Fibroblast of villous mesenchyme (primary cell): ENCODE data around the gene MIPEP. TPM values are rescaled to one million over a fixed set of nuclear protein-coding genes. Genes with fewer than 3 reads are reported as not detected.

ENCODE experiments used
- DNase-seq: peaks from one replicate; pipeline ENCODE4 v3.0.0-alpha.2; 2010; ENCODE audit warnings: low read depth
- H3K4me3 ChIP-seq: 2 replicates; pipeline ENCODE4 v1.5.1; 2011; ENCODE audit warnings: low read depth, mild to moderate bottlenecking, low read length
- CTCF ChIP-seq: IDR thresholded peaks from 2 replicates; pipeline ENCODE4 v1.5.1; 2012; ENCODE audit warnings: low read depth, mild to moderate bottlenecking, low read length; ENCODE audit not compliant: insufficient read depth
- total RNA-seq: library from RNA; depleted of rRNA; stranded (reverse); fragments of >200 nt; gene quantifications from 2 replicates; pipeline ENCODE4 v1.2.3, GENCODE V29; 2012

Gene MIPEP
- total RNA-seq, 1 donor: 38.9 TPM

- TF ChIP-seq CTCF: no peak
- DNase-seq: no peak
- H3K4me3 ChIP-seq: no peak overlapping the region
Observed at GRCh38 chr13:23735329-23735728, 153.9 kb downstream of the MIPEP start.

- DNase-seq: no peak
- TF ChIP-seq CTCF: no peak
- no peak overlapping the region for H3K4me3 ChIP-seq
Observed at GRCh38 chr13:23731709-23732108, 157.5 kb downstream of the MIPEP start.

GRCh38 chr13:23730251-23730650 lies 158.9 kb downstream of the MIPEP start:
- DNase-seq: no peak
- no peak overlapping the region for H3K4me3 ChIP-seq
- no peak for TF ChIP-seq CTCF

GRCh38 chr13:23729531-23729930 lies 159.7 kb downstream of the MIPEP start:
- no peak overlapping the region for H3K4me3 ChIP-seq
- DNase-seq: no peak

GRCh38 chr13:23728807-23729206 lies 160.4 kb downstream of the MIPEP start:
- no peak overlapping the region for H3K4me3 ChIP-seq
- no peak for TF ChIP-seq CTCF
- DNase-seq: no peak

More at GRCh38 chr13:23729531-23729930, 159.7 kb downstream of the MIPEP start:
- no peak for TF ChIP-seq CTCF

GRCh38 chr13:23725922-23726321 lies 163.3 kb downstream of the MIPEP start:
- TF ChIP-seq CTCF: no peak
- H3K4me3 ChIP-seq: no peak overlapping the region
- DNase-seq: no peak

GRCh38 chr13:23724196-23724970 lies 164.8 kb downstream of the MIPEP start:
- TF ChIP-seq CTCF: no peak
- no peak for DNase-seq

More at GRCh38 chr13:23724196-23724970, 164.8 kb downstream of the MIPEP start:
- no peak overlapping the region for H3K4me3 ChIP-seq
